Measurements from ENCODE around the gene KLHL26. TPM values are rescaled to one million over a fixed set of nuclear protein-coding genes. Genes with fewer than 3 reads are reported as not detected.
A peak's percentile ranks its signal among the peaks of the same experiment; 100 is the strongest.

KLHL26 gene
- total and polyA plus RNA-seq, 4 donors, result 2.3 to 5.9 (median 2.4) TPM

DNA sequence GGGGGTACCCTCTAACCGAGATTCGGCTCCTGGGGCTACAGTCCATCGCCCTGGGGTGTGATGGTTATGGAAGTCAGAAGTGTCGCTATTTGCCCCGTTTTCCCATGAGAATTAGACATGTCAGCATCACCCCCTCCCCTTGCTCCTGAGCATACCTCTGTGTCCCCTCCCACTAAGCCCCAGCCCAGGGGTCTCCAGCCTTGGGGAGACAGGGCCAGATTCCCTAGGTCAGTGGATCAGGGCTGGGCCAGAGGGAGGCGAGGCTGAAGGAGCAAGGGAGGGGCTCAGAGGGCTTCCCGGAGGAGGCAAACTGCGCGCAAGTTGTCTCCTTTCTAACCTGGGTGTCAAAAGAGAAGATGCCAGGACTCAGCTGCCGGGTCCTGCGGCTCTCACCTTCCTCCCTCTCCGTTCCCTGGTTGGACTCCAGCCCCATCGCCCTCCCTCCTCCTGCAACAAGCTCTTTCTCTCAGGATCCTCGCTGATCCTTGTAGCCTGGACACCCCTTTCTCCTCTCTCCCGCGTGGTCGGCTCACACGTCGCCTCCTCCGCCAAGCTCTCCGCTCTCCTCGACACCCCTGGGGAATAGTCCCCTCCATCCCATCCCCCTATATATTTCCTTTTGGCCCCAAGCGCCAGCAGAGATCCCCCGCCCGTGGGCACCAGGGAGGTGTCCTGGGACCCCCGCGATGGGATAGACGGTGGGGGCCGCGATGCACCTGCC, 24.6 kb upstream of the KLHL26 start:
- Histone ChIP-seq H3K9me3 (ENCODE audit: control insufficient read depth in 4 of 4, low read length in 3 of 4) (no peaks in the 10 kb centered on the region), H3K9ac (ENCODE audit: low read depth in 1 of 2, low read length in 2 of 2) (no peak overlapping the region), H3K27me3 (ENCODE audit: control insufficient read depth in 4 of 4, insufficient read depth in 4 of 4, low read length in 3 of 4) (peaks cover 0 to 18% (median 14%) of the 10 kb centered on the region in 4 donors), H3K4me1 (ENCODE audit: control insufficient read depth in 4 of 4, insufficient read depth in 4 of 4, low read length in 3 of 4) (peaks cover 0 to 18% (median 6%) of the 10 kb centered on the region in 4 donors), H3K4me3 (ENCODE audit: low read depth in 1 of 3, low read length in 3 of 3) (peak overlapping the region in 1 of 3 donors; percentile 38), H3K36me3 (ENCODE audit: control insufficient read depth in 4 of 4, insufficient read depth in 3 of 4, low read depth in 1 of 4, low read length in 3 of 4) (no peaks in the 10 kb centered on the region), H3K27ac (ENCODE audit: low read depth in 1 of 2, low read length in 2 of 2) (no peak overlapping the region)
- no peak for DNase-seq (ENCODE audit: low spot score)
- WGBS, result 2% methylated on average over 30 of the region's 30 CpGs
- TF ChIP-seq, protein P1, sequence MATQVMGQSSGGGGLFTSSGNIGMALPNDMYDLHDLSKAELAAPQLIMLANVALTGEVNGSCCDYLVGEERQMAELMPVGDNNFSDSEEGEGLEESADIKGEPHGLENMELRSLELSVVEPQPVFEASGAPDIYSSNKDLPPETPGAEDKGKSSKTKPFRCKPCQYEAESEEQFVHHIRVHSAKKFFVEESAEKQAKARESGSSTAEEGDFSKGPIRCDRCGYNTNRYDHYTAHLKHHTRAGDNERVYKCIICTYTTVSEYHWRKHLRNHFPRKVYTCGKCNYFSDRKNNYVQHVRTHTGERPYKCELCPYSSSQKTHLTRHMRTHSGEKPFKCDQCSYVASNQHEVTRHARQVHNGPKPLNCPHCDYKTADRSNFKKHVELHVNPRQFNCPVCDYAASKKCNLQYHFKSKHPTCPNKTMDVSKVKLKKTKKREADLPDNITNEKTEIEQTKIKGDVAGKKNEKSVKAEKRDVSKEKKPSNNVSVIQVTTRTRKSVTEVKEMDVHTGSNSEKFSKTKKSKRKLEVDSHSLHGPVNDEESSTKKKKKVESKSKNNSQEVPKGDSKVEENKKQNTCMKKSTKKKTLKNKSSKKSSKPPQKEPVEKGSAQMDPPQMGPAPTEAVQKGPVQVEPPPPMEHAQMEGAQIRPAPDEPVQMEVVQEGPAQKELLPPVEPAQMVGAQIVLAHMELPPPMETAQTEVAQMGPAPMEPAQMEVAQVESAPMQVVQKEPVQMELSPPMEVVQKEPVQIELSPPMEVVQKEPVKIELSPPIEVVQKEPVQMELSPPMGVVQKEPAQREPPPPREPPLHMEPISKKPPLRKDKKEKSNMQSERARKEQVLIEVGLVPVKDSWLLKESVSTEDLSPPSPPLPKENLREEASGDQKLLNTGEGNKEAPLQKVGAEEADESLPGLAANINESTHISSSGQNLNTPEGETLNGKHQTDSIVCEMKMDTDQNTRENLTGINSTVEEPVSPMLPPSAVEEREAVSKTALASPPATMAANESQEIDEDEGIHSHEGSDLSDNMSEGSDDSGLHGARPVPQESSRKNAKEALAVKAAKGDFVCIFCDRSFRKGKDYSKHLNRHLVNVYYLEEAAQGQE (IDR thresholded peaks at IDR 0.05), result no peak
- TF ChIP-seq NR2F2 (IDR thresholded peaks at IDR 0.05) (no peak), HNF4G (IDR thresholded peaks at IDR 0.05) (no peak), RXRA (IDR thresholded peaks at IDR 0.05) (no peak), RAD21 (IDR thresholded peaks at IDR 0.05) (no peak), YY1 (IDR thresholded peaks at IDR 0.05) (no peak), HNF4A (conservative IDR thresholded peaks at IDR 0.05) (no peak), FOXA2 (IDR thresholded peaks at IDR 0.05) (no peak), TAF1 (conservative IDR thresholded peaks at IDR 0.05) (no peak), FOXA1 (IDR thresholded peaks at IDR 0.05) (no peak)
- TF ChIP-seq, protein P2, sequence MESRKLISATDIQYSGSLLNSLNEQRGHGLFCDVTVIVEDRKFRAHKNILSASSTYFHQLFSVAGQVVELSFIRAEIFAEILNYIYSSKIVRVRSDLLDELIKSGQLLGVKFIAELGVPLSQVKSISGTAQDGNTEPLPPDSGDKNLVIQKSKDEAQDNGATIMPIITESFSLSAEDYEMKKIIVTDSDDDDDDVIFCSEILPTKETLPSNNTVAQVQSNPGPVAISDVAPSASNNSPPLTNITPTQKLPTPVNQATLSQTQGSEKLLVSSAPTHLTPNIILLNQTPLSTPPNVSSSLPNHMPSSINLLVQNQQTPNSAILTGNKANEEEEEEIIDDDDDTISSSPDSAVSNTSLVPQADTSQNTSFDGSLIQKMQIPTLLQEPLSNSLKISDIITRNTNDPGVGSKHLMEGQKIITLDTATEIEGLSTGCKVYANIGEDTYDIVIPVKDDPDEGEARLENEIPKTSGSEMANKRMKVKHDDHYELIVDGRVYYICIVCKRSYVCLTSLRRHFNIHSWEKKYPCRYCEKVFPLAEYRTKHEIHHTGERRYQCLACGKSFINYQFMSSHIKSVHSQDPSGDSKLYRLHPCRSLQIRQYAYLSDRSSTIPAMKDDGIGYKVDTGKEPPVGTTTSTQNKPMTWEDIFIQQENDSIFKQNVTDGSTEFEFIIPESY (IDR thresholded peaks at IDR 0.05), result no peak
- TF ChIP-seq, protein P3, sequence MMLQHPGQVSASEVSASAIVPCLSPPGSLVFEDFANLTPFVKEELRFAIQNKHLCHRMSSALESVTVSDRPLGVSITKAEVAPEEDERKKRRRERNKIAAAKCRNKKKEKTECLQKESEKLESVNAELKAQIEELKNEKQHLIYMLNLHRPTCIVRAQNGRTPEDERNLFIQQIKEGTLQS (IDR thresholded peaks at IDR 0.05), result no peak

DNA sequence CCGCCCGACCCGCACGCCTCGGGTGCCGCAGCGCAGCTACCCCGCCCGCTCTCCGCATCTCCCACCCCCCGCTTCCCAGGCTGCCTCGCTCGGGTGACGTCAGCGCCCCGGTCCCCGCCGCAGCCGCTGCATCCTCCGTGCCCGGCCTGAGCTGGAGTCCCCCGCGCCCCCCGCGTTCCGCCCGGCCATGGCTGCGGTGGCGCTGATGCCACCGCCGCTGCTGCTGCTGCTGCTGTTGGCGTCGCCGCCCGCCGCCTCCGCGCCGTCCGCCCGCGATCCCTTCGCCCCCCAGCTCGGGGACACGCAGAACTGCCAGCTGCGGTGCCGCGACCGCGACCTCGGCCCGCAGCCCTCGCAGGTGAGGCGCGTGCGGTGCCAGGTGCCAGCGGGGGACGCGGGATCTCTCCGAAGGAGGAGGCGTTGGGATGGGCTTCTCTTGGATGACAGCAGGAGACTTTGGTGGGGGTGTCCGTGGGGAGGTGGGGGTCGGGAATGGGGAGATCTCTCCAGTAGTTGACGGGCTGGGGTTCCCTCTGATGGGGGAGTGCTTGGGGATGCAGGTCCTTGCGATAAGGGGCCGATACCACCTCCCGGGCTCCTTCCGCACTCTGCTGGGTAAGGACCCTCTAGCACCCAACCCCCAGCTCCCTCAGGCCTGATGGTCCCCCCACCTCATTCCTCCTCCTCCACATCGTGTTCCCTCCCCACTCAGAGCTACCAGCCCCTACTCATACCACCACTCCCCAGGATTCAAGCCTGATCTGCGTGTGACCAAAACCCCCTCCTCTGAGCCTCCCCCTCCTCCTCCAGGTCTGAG, 23.8 kb upstream of the KLHL26 start, which contains the start of gene TMEM59L:
Gene TMEM59L, plus strand, starts transcription at position 99 of the 817 bp plus-strand sequence. Its CDS starts 89 bp downstream, at position 188.
- 3% methylated on average over 70 of the region's 70 CpGs for WGBS
- Histone ChIP-seq H3K9ac (ENCODE audit: low read depth in 1 of 2, low read length in 2 of 2) (no peak within 1 kb of the TSS), H3K4me3 (ENCODE audit: low read depth in 1 of 3, low read length in 3 of 3) (peak within 1 kb of the TSS in 1 of 3 donors; percentile 38), H3K4me1 (ENCODE audit: control insufficient read depth in 4 of 4, insufficient read depth in 4 of 4, low read length in 3 of 4) (peaks cover 0 to 14% (median 6%) of the 10 kb centered on the region in 4 donors), H3K27me3 (ENCODE audit: control insufficient read depth in 4 of 4, insufficient read depth in 4 of 4, low read length in 3 of 4) (peaks cover 0 to 25% (median 13%) of the 10 kb centered on the region in 4 donors), H3K9me3 (ENCODE audit: control insufficient read depth in 4 of 4, low read length in 3 of 4) (no peaks in the 10 kb centered on the region), H3K36me3 (ENCODE audit: control insufficient read depth in 4 of 4, insufficient read depth in 3 of 4, low read depth in 1 of 4, low read length in 3 of 4) (no peaks in the 10 kb centered on the region), H3K27ac (ENCODE audit: low read depth in 1 of 2, low read length in 2 of 2) (no peak within 1 kb of the TSS)
- DNase-seq (ENCODE audit: low spot score), result no peak
- TF ChIP-seq HNF4G (IDR thresholded peaks at IDR 0.05), result no peak
- no peak for TF ChIP-seq FOXA1 (IDR thresholded peaks at IDR 0.05)
- TF ChIP-seq HNF4A (conservative IDR thresholded peaks at IDR 0.05), result no peak
- no peak for TF ChIP-seq RAD21 (IDR thresholded peaks at IDR 0.05)
- TF ChIP-seq, protein P4, sequence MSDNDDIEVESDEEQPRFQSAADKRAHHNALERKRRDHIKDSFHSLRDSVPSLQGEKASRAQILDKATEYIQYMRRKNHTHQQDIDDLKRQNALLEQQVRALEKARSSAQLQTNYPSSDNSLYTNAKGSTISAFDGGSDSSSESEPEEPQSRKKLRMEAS (IDR thresholded peaks at IDR 0.05), result no peak
- TF ChIP-seq TAF1 (conservative IDR thresholded peaks at IDR 0.05), result no peak
- TF ChIP-seq, protein P5, sequence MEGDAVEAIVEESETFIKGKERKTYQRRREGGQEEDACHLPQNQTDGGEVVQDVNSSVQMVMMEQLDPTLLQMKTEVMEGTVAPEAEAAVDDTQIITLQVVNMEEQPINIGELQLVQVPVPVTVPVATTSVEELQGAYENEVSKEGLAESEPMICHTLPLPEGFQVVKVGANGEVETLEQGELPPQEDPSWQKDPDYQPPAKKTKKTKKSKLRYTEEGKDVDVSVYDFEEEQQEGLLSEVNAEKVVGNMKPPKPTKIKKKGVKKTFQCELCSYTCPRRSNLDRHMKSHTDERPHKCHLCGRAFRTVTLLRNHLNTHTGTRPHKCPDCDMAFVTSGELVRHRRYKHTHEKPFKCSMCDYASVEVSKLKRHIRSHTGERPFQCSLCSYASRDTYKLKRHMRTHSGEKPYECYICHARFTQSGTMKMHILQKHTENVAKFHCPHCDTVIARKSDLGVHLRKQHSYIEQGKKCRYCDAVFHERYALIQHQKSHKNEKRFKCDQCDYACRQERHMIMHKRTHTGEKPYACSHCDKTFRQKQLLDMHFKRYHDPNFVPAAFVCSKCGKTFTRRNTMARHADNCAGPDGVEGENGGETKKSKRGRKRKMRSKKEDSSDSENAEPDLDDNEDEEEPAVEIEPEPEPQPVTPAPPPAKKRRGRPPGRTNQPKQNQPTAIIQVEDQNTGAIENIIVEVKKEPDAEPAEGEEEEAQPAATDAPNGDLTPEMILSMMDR (IDR thresholded peaks at IDR 0.05; ENCODE audit: low read depth, low read length, missing input control), result no peak
- TF ChIP-seq, protein P2 (IDR thresholded peaks at IDR 0.05), result no peak
- no peak for TF ChIP-seq EGR1 (IDR thresholded peaks at IDR 0.05; ENCODE audit: low read depth in 2 of 2)
- TF ChIP-seq RXRA (IDR thresholded peaks at IDR 0.05), result no peak
- TF ChIP-seq GABPA (IDR thresholded peaks at IDR 0.05 in 1 of 2, conservative IDR thresholded peaks at IDR 0.05 in 1 of 2), result no peak
- TF ChIP-seq YY1 (IDR thresholded peaks at IDR 0.05), result no peak
- TF ChIP-seq, protein P3 (IDR thresholded peaks at IDR 0.05), result no peak

Measured in liver (tissue), 9 donors.